Stomach smooth muscle (tissue), 2 donors: ENCODE data around the gene NRN1L.

Source experiments
- H3K27ac ChIP-seq: one replicate; pipeline ENCODE4 v1.7.0; 2013; ENCODE audit warnings: mild to moderate bottlenecking, low read length, inconsistent platforms
- H3K27me3 ChIP-seq, 2 donors: one replicate each; pipeline ENCODE4 v1.7.0; 2013; ENCODE audit warnings: low read length in 2 of 2; ENCODE audit not compliant: insufficient read depth in 2 of 2, control insufficient read depth in 1 of 2
- H3K36me3 ChIP-seq, 2 donors: one replicate each; pipeline ENCODE4 v1.7.0; 2013; ENCODE audit warnings: low read length in 2 of 2; ENCODE audit not compliant: control insufficient read depth in 2 of 2, insufficient read depth in 2 of 2
- H3K4me1 ChIP-seq: one replicate; pipeline ENCODE4 v1.7.0; 2013; ENCODE audit warnings: low read length; ENCODE audit not compliant: control insufficient read depth, insufficient read depth
- H3K4me3 ChIP-seq, 2 donors: one replicate each; pipeline ENCODE4 v1.7.0; 2013; ENCODE audit warnings: low read length in 2 of 2
- H3K9ac ChIP-seq, 2 donors: one replicate each; pipeline ENCODE4 v1.7.0; 2013; ENCODE audit warnings: low read length in 2 of 2, mild to moderate bottlenecking in 1 of 2
- H3K9me3 ChIP-seq, 2 donors: one replicate each; pipeline ENCODE4 v1.7.0; 2013; ENCODE audit warnings: low read length in 2 of 2; ENCODE audit not compliant: control insufficient read depth in 2 of 2
- donor health status: healthy.
- donor health status: Pancreatic carcinoma.

Gene NRN1L

DNA sequence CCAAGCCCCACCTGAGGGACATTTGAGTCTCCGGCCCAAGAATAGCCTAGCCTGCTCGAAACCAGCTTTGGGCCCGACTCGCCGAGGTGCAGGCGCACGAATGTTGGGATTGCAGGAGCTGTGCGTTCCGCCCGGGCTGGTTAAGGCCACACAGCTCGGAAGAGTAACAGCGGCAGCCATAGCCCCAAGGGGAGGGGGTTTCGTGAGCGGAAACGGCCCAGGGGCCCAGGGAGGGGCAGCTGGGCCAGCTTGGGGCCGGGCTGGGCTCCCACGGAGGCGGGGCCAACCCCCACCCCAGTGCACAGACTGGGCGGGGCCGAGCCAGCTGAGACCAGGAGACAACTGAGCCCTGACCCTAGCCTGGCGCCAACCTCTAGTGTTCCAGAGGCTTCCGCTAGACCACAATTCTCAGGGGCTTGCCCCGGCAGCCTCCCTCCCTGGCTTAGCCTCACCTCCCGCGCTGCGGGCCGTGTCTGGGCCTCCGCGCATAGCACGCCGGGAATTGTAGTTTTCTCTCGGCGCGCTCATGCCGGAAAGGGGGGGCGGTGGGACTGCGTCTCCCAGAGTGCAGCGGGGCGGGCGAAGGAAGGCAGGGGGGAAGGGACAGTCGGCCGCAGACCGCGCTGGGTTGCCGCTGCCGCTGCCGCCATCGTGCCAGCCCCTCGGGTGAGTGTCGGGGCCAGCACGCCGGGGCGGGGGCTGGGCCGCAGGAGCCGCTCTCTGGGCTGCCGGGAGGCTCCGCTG lies 38.2 kb upstream of the NRN1L start, which contains the start of gene NUTF2:
NUTF2 (plus strand) TSS at position 614 of the 744 bp plus-strand sequence. CDS start 18,198 bp downstream, outside the sequence.
- no peaks in the 10 kb centered on the region for H3K27me3 ChIP-seq
- peak within 1 kb of the TSS; percentile 93 to 96 for H3K4me3 ChIP-seq
- peaks cover 59% of the 10 kb centered on the region for H3K4me1 ChIP-seq
- peak within 1 kb of the TSS; percentile 93 for H3K27ac ChIP-seq
- H3K9ac ChIP-seq: peak within 1 kb of the TSS; percentile 88 to 95
- no peaks in the 10 kb centered on the region for H3K9me3 ChIP-seq
- no peaks in the 10 kb centered on the region for H3K36me3 ChIP-seq

DNA sequence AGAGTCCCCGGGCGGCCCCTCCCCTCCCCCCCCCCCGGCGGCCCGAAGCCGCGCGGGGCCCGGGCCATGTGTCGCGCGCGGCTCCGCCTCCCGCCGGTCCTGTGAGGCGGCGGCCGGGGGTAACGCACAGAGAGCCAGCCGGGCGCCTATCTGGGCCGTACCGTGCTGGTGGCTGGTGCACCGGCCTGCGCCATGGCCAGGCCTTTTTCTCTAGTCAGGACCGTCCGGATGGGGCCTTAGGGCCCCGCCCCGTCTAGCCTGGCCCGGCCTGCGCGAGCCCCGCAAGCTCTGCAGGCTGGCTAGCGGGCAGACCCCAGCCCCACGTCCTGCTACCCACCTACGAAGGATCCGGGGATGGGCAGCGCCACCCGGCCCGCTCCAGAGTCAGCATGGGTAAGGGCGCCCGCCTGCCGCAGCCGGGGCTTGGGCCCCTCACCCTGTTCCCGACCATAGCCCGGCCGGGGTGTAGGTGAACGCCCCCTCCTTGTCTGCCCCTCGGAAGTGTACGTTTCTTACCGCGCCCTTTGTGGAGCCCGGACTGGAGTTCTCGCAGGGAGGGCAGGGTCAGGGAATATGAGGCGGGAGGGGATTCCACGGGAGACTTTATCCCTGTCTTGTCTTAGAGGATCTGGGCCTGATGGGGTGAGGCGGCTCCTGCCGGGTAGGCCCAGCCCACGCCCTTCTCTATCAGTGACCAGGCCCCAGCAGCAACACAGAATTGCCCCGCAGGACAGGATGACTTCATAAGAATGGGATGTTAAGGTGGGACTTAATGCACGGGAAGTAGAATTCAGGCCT lies 37.4 kb upstream of the NRN1L start, which contains the start of gene CENPT:
CENPT (minus strand) TSS at position 630 of the 798 bp plus-strand sequence. CDS start 13,834 bp downstream, outside the sequence.
- Histone ChIP-seq H3K4me1 (peaks cover 55% of the 10 kb centered on the region), H3K36me3 (no peaks in the 10 kb centered on the region), H3K9me3 (no peaks in the 10 kb centered on the region), H3K27ac (peak within 1 kb of the TSS; percentile 93), H3K27me3 (no peaks in the 10 kb centered on the region), H3K4me3 (peak within 1 kb of the TSS; percentile 93 to 96), H3K9ac (peak within 1 kb of the TSS; percentile 88 to 95)

DNA sequence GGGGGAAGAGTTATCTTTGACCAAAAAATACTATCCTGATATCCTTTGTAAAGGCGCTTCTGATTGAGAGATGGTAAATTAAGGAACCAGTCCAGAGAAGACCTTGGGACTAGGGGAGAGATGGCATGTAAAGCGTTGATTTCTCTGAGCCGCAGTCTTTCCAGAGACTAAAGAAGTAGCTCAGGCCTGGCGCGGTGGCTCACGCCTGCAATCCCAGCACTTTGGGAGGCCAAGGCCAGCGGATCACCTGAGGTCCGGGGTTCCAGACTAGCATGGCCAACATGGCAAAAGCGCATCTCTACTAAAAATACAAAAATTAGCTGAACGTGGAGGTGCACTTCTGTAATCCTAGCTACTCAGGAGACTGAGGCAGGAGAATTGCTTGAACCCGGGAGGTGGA lies 36.6 kb upstream of the NRN1L start:
- Histone ChIP-seq H3K27me3 (no peaks in the 10 kb centered on the region), H3K9me3 (no peaks in the 10 kb centered on the region), H3K4me3 (peak overlapping the region; percentile 93 to 96), H3K27ac (no peak overlapping the region), H3K4me1 (peaks cover 48% of the 10 kb centered on the region), H3K36me3 (no peaks in the 10 kb centered on the region), H3K9ac (peak overlapping the region; percentile 84 to 95)

DNA sequence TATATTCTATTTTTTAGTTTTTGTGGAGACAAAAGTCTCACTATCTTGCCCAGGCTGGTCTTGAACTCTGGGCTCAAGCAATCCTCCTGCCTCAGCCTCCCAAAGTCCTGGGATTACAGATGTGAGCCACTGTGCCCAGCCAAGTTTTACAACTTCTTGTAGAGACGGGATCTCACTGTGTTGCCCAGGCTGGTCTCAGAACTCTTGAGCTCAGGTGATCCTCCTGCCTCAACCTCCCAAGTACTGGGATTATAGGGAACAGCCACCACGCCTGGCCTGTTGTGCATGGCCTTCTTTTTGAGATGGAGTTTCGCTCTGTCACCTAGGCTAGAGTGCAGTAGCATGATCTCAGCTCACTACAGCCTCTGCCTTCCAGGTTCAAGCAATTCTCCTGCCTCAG lies 31.0 kb upstream of the NRN1L start:
- no peaks in the 10 kb centered on the region for H3K9me3 ChIP-seq
- no peak overlapping the region for H3K4me3 ChIP-seq
- H3K36me3 ChIP-seq: peaks cover 0 to 3% of the 10 kb centered on the region in 2 donors
- H3K27me3 ChIP-seq: no peaks in the 10 kb centered on the region
- H3K27ac ChIP-seq: no peak overlapping the region
- peaks cover 26% of the 10 kb centered on the region for H3K4me1 ChIP-seq
- no peak overlapping the region for H3K9ac ChIP-seq

DNA sequence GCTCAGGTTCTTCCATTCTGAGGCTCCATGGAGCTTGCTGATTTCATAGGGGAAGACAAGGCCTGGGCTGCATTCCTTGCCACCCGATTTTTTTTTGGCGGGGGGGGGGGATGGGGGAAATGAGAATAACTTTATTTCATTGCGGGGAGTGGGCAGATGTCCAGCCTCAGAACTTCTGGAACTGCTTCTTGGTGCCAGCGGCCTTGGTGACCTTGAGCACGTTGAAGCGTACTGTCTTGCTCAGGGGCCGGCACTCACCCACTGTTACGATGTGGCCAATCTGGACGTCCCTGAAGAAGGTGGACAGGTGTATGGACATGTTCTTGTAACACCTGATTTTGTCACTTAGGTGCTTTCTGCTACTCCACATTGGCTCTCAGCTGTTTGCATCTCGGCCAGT lies 28.9 kb upstream of the NRN1L start:
- no peak overlapping the region for H3K9ac ChIP-seq
- H3K9me3 ChIP-seq: no peaks in the 10 kb centered on the region
- no peak overlapping the region for H3K27ac ChIP-seq
- H3K4me1 ChIP-seq: peaks cover 27% of the 10 kb centered on the region
- no peak overlapping the region for H3K4me3 ChIP-seq
- H3K27me3 ChIP-seq: no peaks in the 10 kb centered on the region
- peaks cover 0 to 8% of the 10 kb centered on the region in 2 donors for H3K36me3 ChIP-seq

DNA sequence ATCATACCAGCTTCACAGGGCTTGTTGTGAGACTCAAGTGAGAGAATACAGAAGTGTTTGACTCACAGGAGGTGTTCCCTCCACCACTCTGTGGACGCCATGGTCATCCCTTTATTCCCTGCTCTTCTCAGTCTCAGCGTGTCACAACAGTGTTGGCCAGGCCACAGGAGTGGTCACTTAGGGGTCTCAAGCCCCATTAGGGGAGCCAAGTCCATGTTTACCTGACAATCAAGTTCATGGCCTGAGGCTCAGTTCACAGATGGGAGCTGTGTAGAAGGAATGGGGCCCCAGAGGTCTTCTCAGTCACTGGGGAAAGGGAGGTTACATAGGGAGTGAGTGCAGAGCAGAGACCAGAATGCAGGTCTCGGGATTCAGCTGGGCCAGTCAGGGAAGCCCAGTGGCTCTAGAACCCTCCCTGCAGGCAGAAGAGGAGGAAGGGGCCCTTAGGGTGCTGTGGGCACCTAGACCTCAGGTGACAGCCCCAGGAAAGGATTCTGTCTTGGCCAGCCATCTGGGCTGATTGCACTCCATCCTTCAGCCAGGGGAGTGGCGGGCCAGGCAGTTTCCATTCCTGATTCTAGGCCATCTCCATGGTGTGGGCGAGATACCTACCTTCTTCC lies 27.6 kb upstream of the NRN1L start:
- H3K27me3 ChIP-seq: no peaks in the 10 kb centered on the region
- H3K4me1 ChIP-seq: peaks cover 31% of the 10 kb centered on the region
- no peak overlapping the region for H3K9ac ChIP-seq
- peak overlapping the region; percentile 18 for H3K27ac ChIP-seq
- peaks cover 0 to 11% of the 10 kb centered on the region in 2 donors for H3K36me3 ChIP-seq
- no peak overlapping the region for H3K4me3 ChIP-seq
- no peaks in the 10 kb centered on the region for H3K9me3 ChIP-seq

DNA sequence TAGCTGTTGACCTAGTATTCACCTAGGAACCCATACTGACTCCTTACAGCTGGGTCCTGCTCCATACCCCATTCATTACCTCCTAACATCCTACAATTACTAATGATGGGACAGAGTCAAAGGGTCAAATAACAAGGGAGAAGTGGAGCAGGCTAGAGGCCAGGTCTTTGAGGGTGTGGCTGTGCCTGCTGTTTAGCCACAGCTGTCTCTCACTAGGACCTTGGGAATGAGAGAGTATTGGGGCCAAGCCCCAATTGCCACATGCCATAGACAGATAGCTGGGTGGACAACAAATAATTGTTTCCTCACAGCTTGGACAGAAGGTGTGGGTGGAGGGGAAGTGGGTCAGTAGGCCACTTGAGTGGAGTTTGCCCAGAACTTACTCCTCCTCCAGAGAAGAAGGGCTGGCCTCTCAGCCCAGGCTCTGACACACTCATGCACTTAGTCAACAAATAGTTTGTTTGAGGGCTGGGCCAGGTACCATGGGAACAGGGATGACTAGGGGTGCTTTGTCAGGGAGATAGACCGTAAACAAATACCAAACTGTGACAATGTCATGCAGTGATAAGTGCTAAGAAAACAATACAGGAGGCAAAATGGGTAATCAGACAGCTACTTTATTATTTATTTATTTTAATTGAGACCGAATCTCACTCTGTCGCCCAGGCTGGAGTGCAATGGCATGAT lies 27.0 kb upstream of the NRN1L start:
- peaks cover 0 to 11% of the 10 kb centered on the region in 2 donors for H3K36me3 ChIP-seq
- no peaks in the 10 kb centered on the region for H3K9me3 ChIP-seq
- H3K4me1 ChIP-seq: peaks cover 37% of the 10 kb centered on the region
- H3K27ac ChIP-seq: peak overlapping the region; percentile 49
- H3K27me3 ChIP-seq: no peaks in the 10 kb centered on the region
- no peak overlapping the region for H3K9ac ChIP-seq
- H3K4me3 ChIP-seq: peak overlapping the region in 1 of 2 donors; percentile 15

DNA sequence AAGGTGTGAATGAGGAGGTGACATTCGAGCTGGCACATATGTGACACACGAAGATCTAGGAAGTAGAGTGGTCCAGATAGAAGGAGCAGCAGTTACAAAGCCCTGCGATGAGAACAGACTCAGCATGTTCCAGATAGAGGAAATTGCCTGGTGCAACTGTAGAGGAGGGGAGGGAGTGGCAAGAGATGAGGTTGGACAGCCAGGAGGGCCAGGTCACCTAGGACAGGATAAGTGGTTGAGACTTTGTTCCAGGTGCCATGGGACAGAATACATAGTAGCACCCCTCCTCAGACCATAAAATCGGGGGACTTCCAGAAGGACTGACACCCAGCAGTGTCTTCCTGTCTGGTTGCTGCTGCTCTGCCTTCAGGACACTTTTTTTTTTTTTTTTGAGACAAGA lies 26.2 kb upstream of the NRN1L start:
- H3K4me1 ChIP-seq: peaks cover 45% of the 10 kb centered on the region
- no peak overlapping the region for H3K9ac ChIP-seq
- H3K9me3 ChIP-seq: no peaks in the 10 kb centered on the region
- H3K27me3 ChIP-seq: no peaks in the 10 kb centered on the region
- H3K27ac ChIP-seq: peak overlapping the region; percentile 49
- no peak overlapping the region for H3K4me3 ChIP-seq
- H3K36me3 ChIP-seq: peaks cover 0 to 11% of the 10 kb centered on the region in 2 donors

DNA sequence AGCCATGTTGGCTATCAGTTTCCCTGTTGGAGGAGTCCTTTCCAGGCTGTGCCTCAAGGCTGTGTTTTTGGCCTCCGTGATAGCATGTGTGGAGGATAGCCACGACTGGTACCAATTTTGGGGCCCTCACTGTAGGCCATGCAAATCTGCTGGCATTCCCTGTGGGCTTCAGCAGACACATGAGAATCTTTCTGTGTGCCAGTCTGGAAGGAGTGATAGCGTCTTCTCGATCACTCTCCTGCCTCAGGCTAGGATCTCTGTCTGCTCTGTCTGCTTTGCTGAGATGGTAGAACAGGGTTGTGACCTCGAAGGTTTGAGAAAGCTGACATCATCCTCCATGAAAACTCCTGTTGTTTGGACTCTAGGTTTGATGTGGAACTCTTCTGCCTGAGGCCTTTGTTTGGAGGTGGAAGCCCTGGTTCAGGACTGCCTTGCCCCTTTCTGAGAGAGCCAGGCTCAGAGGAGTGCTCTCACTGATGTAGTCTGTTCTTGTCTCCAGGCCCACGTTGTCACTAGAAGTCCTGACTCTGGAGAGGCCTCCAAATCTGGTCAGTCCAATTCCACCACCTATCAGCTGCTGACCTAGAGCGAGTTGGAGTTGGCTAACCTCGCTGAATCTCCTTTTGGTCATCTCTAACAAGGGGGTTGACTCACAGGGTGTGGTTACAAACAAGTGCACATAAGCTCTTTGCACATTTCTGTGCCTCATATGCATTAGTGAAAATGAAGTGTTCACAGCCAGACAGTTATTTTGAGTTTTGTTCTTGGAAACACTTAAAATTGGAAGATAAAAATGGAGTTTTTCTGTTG lies 23.9 kb upstream of the NRN1L start:
- H3K36me3 ChIP-seq: peaks cover 5 to 11% of the 10 kb centered on the region in 2 donors
- H3K4me3 ChIP-seq: no peak overlapping the region
- no peak overlapping the region for H3K9ac ChIP-seq
- H3K27me3 ChIP-seq: no peaks in the 10 kb centered on the region
- peaks cover 53% of the 10 kb centered on the region for H3K4me1 ChIP-seq
- no peak overlapping the region for H3K27ac ChIP-seq
- no peaks in the 10 kb centered on the region for H3K9me3 ChIP-seq
